A549 (cell line): ENCODE results near the gene KHDRBS2.

Experiments used
- CHD4 ChIP-seq: fragments of 200-600 bp; sonication (generic); IDR thresholded peaks from 2 replicates; pipeline ENCODE4 v1.6.1; 2016; ENCODE audit warnings: antibody characterized with exemption, mild to moderate bottlenecking, borderline replicate concordance
- EHMT2 ChIP-seq: fragments of 200-600 bp; sonication (generic); IDR thresholded peaks from 2 replicates; pipeline ENCODE4 v1.6.1; 2016; ENCODE audit warnings: antibody characterized with exemption, low read depth, mild to moderate bottlenecking, moderate library complexity
- JUN ChIP-seq, 2 experiments: fragments of >200 bp; sonication (Bioruptor Twin); formaldehyde crosslinking; IDR thresholded peaks; 2 replicates in 1 of 2; 3 replicates in 1 of 2; pipeline ENCODE4 v1.6.1; 2016 to 2017
- POLR2A ChIP-seq: IDR thresholded peaks from 2 replicates; pipeline ENCODE4 v1.6.1; 2012; ENCODE audit warnings: mild to moderate bottlenecking, low read length
- SMC3 ChIP-seq: fragments of >200 bp; sonication (Bioruptor Twin); formaldehyde crosslinking; IDR thresholded peaks from 3 replicates; pipeline ENCODE4 v1.6.1; 2018; ENCODE audit warnings: inconsistent platforms
- TF ChIP-seq, protein P1 (sequence below): fragments of >200 bp; sonication (Bioruptor Twin); formaldehyde crosslinking; IDR thresholded peaks from 3 replicates; pipeline ENCODE4 v1.5.1; 2016

DNA sequence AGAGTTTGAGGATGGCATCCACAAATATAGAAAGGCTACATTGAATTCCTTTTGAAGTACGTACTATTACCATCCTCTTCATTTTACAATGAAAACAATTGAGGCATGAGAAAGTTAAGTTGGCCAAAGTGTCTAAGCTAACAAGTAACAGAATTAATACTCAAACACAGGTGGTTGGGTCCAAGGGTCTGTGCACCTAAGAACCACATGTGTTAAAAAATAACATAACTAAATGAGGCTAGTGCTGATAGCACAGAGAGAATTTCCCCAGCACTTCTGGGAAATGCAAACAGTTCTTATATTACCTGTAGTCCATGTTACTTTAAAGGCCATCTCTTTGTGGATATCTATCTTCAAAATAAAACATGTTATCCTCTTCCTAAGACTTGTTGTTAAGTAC, 10.5 kb upstream of the KHDRBS2 start:
- TF ChIP-seq, protein P1, sequence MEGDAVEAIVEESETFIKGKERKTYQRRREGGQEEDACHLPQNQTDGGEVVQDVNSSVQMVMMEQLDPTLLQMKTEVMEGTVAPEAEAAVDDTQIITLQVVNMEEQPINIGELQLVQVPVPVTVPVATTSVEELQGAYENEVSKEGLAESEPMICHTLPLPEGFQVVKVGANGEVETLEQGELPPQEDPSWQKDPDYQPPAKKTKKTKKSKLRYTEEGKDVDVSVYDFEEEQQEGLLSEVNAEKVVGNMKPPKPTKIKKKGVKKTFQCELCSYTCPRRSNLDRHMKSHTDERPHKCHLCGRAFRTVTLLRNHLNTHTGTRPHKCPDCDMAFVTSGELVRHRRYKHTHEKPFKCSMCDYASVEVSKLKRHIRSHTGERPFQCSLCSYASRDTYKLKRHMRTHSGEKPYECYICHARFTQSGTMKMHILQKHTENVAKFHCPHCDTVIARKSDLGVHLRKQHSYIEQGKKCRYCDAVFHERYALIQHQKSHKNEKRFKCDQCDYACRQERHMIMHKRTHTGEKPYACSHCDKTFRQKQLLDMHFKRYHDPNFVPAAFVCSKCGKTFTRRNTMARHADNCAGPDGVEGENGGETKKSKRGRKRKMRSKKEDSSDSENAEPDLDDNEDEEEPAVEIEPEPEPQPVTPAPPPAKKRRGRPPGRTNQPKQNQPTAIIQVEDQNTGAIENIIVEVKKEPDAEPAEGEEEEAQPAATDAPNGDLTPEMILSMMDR = no peak
- TF ChIP-seq SMC3 (no peak), POLR2A (no peak), JUN (IDR thresholded peaks at IDR 0.05) (no peak), CHD4 (no peak), EHMT2 (no peak)
